ENCODE results near the gene RALGDS. TPM values are rescaled to one million over a fixed set of nuclear protein-coding genes. Genes with fewer than 3 reads are reported as not detected.

The RALGDS gene
- total and polyA plus RNA-seq, 2 of the 13 experiments (the other 11 are each of a cell fraction or from before 2014, with no cell fraction given), result 12.9 to 25.5 TPM

- H3K79me2 ChIP-seq (ENCODE audit: insufficient read depth, low read length), result no peaks in the 10 kb centered on the region
- H3K4me3 ChIP-seq (replicated peaks in 1 of 3; ENCODE audit: insufficient read depth in 1 of 3, low read depth in 2 of 3, low read length in 3 of 3), result peak overlapping the region; percentile 27 to 64 (median 32); a peak in 5 of 6 replicates
- peak; percentile 39 for FAIRE-seq
- no peak overlapping the region for H3K27ac ChIP-seq (ENCODE audit: extremely low read length, insufficient read depth, low read length)
- no peaks in the 10 kb centered on the region for H3K9me3 ChIP-seq (ENCODE audit: low read length)
- peaks cover 0 to 7% of the 10 kb centered on the region in 2 experiments; a peak in 1 of 5 replicates for H3K27me3 ChIP-seq (ENCODE audit: control insufficient read depth in 1 of 2, insufficient read depth in 2 of 2, low read length in 2 of 2)
- H2AFZ ChIP-seq (ENCODE audit: low read length), result no peak overlapping the region
- DNase-seq (ENCODE audit: low spot score), result peak; percentile 77
- in situ Hi-C loops (cut with HindIII; ENCODE audit: extremely low pct_ligation_motif_present, low pct_unique_long_range_greater_than_20kb), result no loop called here
- intact Hi-C loops (cut with micrococcal nuclease; ENCODE audit: unreplicated experiment), result no loop called here
- no TSS peak for BruUV-seq (replicated peaks)
- peak overlapping the region; percentile 81 for H3K4me2 ChIP-seq (ENCODE audit: low read depth, low read length)
- CTCF ChIA-PET (ENCODE audit: low intra/inter-chr PET ratio, low total read pairs), result no interaction called here
- H3K36me3 ChIP-seq (replicated peaks in 1 of 2; ENCODE audit: control insufficient read depth in 1 of 2, insufficient read depth in 2 of 2, low read length in 2 of 2), result no peaks in the 10 kb centered on the region
- H3K4me1 ChIP-seq (ENCODE audit: insufficient read depth, low read length), result peaks cover 44% of the 10 kb centered on the region
- WGBS (ENCODE audit: low lambda C conversion rate), result 47% methylated on average over 10 of the region's 36 CpGs
- peak overlapping the region; percentile 48 for H3K9ac ChIP-seq (ENCODE audit: insufficient read depth, low read depth, low read length)
- ATAC-seq, result peak; percentile 69
- no peaks in the 10 kb centered on the region for H4K20me1 ChIP-seq (ENCODE audit: insufficient read depth, low read length)
- POLR2A ChIA-PET, result no interaction called here
- TF ChIP-seq ELF3 (CRISPR knock-in tag; IDR thresholded peaks at IDR 0.05) (peak; percentile 34; the same call in 1 of the 2 replicates), ARHGAP35 (CRISPR knock-in tag; IDR thresholded peaks at IDR 0.05; ENCODE audit: borderline replicate concordance) (0 out of 2 replicates have a peak, but pooled peaks have one; percentile 13), ZNF878 (CRISPR knock-in tag; IDR thresholded peaks at IDR 0.05) (no peak), ZSCAN22 (CRISPR knock-in tag; IDR thresholded peaks at IDR 0.05) (no peak), ZNF580 (CRISPR knock-in tag; IDR thresholded peaks at IDR 0.05; ENCODE audit: borderline replicate concordance, low read depth) (peak; percentile 76; the same call in 1 of the 2 replicates), IKZF5 (CRISPR knock-in tag; IDR thresholded peaks at IDR 0.05) (no peak), PRDM15 (CRISPR knock-in tag; IDR thresholded peaks at IDR 0.05) (no peak), ZNF792 (CRISPR knock-in tag; IDR thresholded peaks at IDR 0.05) (0 out of 2 replicates have a peak, but pooled peaks have one; percentile 26), TFDP1 (CRISPR knock-in tag; IDR thresholded peaks at IDR 0.05; ENCODE audit: borderline replicate concordance) (0 out of 2 replicates have a peak, but pooled peaks have one; percentile 38), ETV5 (CRISPR knock-in tag; IDR thresholded peaks at IDR 0.05; ENCODE audit: borderline replicate concordance) (peak; percentile 66), SP1 (IDR thresholded peaks at IDR 0.05) (no peak), SP1 (CRISPR knock-in tag; IDR thresholded peaks at IDR 0.05) (peak; percentile 16; the same call in 1 of the 2 replicates), CBFB (CRISPR knock-in tag; IDR thresholded peaks at IDR 0.05) (0 out of 2 replicates have a peak, but pooled peaks have one; percentile 26), RARA (CRISPR knock-in tag; IDR thresholded peaks at IDR 0.05) (0 out of 2 replicates have a peak, but pooled peaks have one; percentile 24), MIER3 (CRISPR knock-in tag; IDR thresholded peaks at IDR 0.05; ENCODE audit: borderline replicate concordance) (0 out of 2 replicates have a peak, but pooled peaks have one; percentile 43), ZNF232 (CRISPR knock-in tag; IDR thresholded peaks at IDR 0.05; ENCODE audit: borderline replicate concordance) (no peak)
These were observed 32.4 kb upstream of the RALGDS start for GRCh38 chr9:133153227-133154096.
